ENCODE results near the gene ATP10D.
"Not testable (repeated sequence)": the region's sequence is repeated elsewhere in the genome, so short reads cannot be mapped to it uniquely, and the experiment has no call there.

Gene ATP10D

GRCh38 chr4:47488706-47489105, 3.6 kb downstream of the ATP10D start:
- no peak for DNase-seq (ENCODE audit: low spot score)

GRCh38 chr4:47490550-47490949, 5.5 kb downstream of the ATP10D start:
- peak; percentile 65 for DNase-seq (ENCODE audit: low spot score)

- no peak for DNase-seq (ENCODE audit: low spot score)
Measured at GRCh38 chr4:47493238-47494123, 8.4 kb downstream of the ATP10D start.

- DNase-seq (ENCODE audit: low spot score) = no peak
Measured at GRCh38 chr4:47494124-47494430, 9.0 kb downstream of the ATP10D start.

GRCh38 chr4:47498899-47499298, 13.8 kb downstream of the ATP10D start:
- no peak for DNase-seq (ENCODE audit: low spot score)

- DNase-seq (ENCODE audit: low spot score) = peak; percentile 40
Measured at GRCh38 chr4:47499700-47500099, 14.6 kb downstream of the ATP10D start.

- no peak for DNase-seq (ENCODE audit: low spot score)
Measured at GRCh38 chr4:47500776-47501175, 15.7 kb downstream of the ATP10D start.

GRCh38 chr4:47505147-47505546, 20.1 kb downstream of the ATP10D start:
- DNase-seq (ENCODE audit: low spot score) = no peak

GRCh38 chr4:47505666-47506065, 20.6 kb downstream of the ATP10D start:
- DNase-seq (ENCODE audit: low spot score) = no peak

- peak; percentile 50 for DNase-seq (ENCODE audit: low spot score)
Measured at GRCh38 chr4:47510506-47511143, 25.6 kb downstream of the ATP10D start.

- no peak for DNase-seq (ENCODE audit: low spot score)
Measured at GRCh38 chr4:47513461-47513860, 28.4 kb downstream of the ATP10D start.

- DNase-seq (ENCODE audit: low spot score) = peak; percentile 28
Measured at GRCh38 chr4:47519239-47519883, 34.3 kb downstream of the ATP10D start.

GRCh38 chr4:47525154-47525819, 40.2 kb downstream of the ATP10D start:
- DNase-seq (ENCODE audit: low spot score) = no peak

GRCh38 chr4:47526281-47526680, 41.2 kb downstream of the ATP10D start:
- no peak for DNase-seq (ENCODE audit: low spot score)

- not testable (repeated sequence) for DNase-seq (ENCODE audit: low spot score)
Measured at GRCh38 chr4:47528646-47529045, 43.6 kb downstream of the ATP10D start.

- no peak for DNase-seq (ENCODE audit: low spot score)
Measured at GRCh38 chr4:47530801-47531200, 45.7 kb downstream of the ATP10D start.

- no peak for DNase-seq (ENCODE audit: low spot score)
Measured at GRCh38 chr4:47531241-47531953, 46.3 kb downstream of the ATP10D start.

- no peak for DNase-seq (ENCODE audit: low spot score)
Measured at GRCh38 chr4:47531954-47532321, 46.9 kb downstream of the ATP10D start.

- DNase-seq (ENCODE audit: low spot score) = no peak
Measured at GRCh38 chr4:47532658-47533057, 47.6 kb downstream of the ATP10D start.

GRCh38 chr4:47533689-47534347, 48.7 kb downstream of the ATP10D start:
- DNase-seq (ENCODE audit: low spot score) = no peak

- no peak for DNase-seq (ENCODE audit: low spot score)
Measured at GRCh38 chr4:47534772-47535171, 49.7 kb downstream of the ATP10D start.
